DOHH2 (cell line): Measurements from ENCODE around the gene DMD.

Source experiments
- CTCF ChIP-seq: fragments of 200-600 bp; sonication (generic); IDR thresholded peaks from one replicate; pipeline ENCODE4 v1.5.1; 2014; ENCODE audit warnings: antibody characterized with exemption, mild to moderate bottlenecking, low read depth, low read length; ENCODE audit not compliant: poor library complexity, severe bottlenecking
- EZH2phosphoT487 ChIP-seq: fragments of 200-600 bp; sonication (generic); IDR thresholded peaks from 2 replicates; pipeline ENCODE4 v1.6.1; 2017; ENCODE audit warnings: borderline replicate concordance, mild to moderate bottlenecking, antibody characterized with exemption, low read length, moderate library complexity, mixed read lengths

- TF ChIP-seq CTCF (no peak), EZH2phosphoT487 (no peak)
Measured at GRCh38 chrX:32195611-32196010, 1015.7 kb downstream of the DMD start.
